CD4-positive, alpha-beta T cell (primary cell): ENCODE results near the gene RILPL1. TPM values are rescaled to one million over a fixed set of nuclear protein-coding genes. Genes with fewer than 3 reads are reported as not detected.
A peak's percentile ranks its signal among the peaks of the same experiment; 100 is the strongest.
"Not testable (repeated sequence)": the region's sequence is repeated elsewhere in the genome, so short reads cannot be mapped to it uniquely, and the experiment has no call there.

ENCODE experiments used
- ATAC-seq: fragments of 200-7000 bp; cut with Tn5 transposase; one replicate; pipeline ENCODE4 v1.10.0; 2022; ENCODE audit warnings: mild to moderate bottlenecking; ENCODE audit not compliant: poor library complexity
- CTCF ChIA-PET: fragments of 350-600 bp; sonication (Branson Sonifier 250); formaldehyde crosslinking; loops from one replicate; lab custom pipeline; 2021; ENCODE audit warnings: antibody characterized with exemption, inconsistent platforms; lab: Charles Lee
- POLR2A ChIA-PET: fragments of 350-600 bp; sonication (Branson Sonifier 250); formaldehyde crosslinking; loops from one replicate; lab custom pipeline; 2021; ENCODE audit warnings: antibody characterized with exemption, inconsistent platforms; lab: Charles Lee
- DNase-seq, 14 experiments: peaks; one replicate each; pipeline ENCODE4 v3.0.0-alpha.2; 2013 to 2020; ENCODE audit warnings: mixed read lengths in 2 of 14
- H3K27ac ChIP-seq, 2 donors: one replicate each; pipeline versions ENCODE4 v1.5.1 to v1.7.0; 2013; ENCODE audit warnings: low read length in 2 of 2, low read depth in 1 of 2, mild to moderate bottlenecking in 1 of 2
- H3K27me3 ChIP-seq, 2 experiments: 1 replicate in 1 of 2; 2 replicates in 1 of 2; pipeline versions ENCODE4 v1.6.1 to v1.7.0; 2013; ENCODE audit warnings: low read length in 2 of 2, control low read depth in 1 of 2, mild to moderate bottlenecking in 1 of 2, moderate library complexity in 1 of 2; ENCODE audit not compliant: insufficient read depth in 2 of 2, control insufficient read depth in 1 of 2
- H3K36me3 ChIP-seq: one replicate; pipeline ENCODE4 v1.6.1; 2013; ENCODE audit warnings: low read length, control low read depth; ENCODE audit not compliant: insufficient read depth
- H3K4me1 ChIP-seq: one replicate; pipeline ENCODE4 v1.6.1; 2013; ENCODE audit warnings: low read length, control low read depth; ENCODE audit not compliant: insufficient read depth
- H3K4me3 ChIP-seq: one replicate; pipeline ENCODE4 v1.5.1; 2013; ENCODE audit warnings: mild to moderate bottlenecking, low read length, moderate library complexity
- H3K9me3 ChIP-seq, 2 experiments: 1 replicate in 1 of 2; 2 replicates in 1 of 2; pipeline versions ENCODE4 v1.6.1 to v1.7.0; 2013; ENCODE audit warnings: low read length in 2 of 2, mild to moderate bottlenecking in 2 of 2, control low read depth in 1 of 2, moderate library complexity in 1 of 2; ENCODE audit not compliant: control insufficient read depth in 1 of 2, insufficient read depth in 1 of 2
- H3K27ac Mint-ChIP-seq: one replicate; pipeline ENCODE4 v1.8.0; 2020; ENCODE audit warnings: mixed read lengths
- H3K27me3 Mint-ChIP-seq: one replicate; pipeline ENCODE4 v1.8.0; 2021; ENCODE audit warnings: mixed read lengths
- H3K36me3 Mint-ChIP-seq: one replicate; pipeline ENCODE4 v1.8.0; 2021; ENCODE audit warnings: low read depth, mixed read lengths
- H3K4me1 Mint-ChIP-seq: one replicate; pipeline ENCODE4 v1.8.0; 2021; ENCODE audit warnings: low read depth, mixed read lengths
- H3K4me3 Mint-ChIP-seq: one replicate; pipeline ENCODE4 v1.8.0; 2020; ENCODE audit warnings: mild to moderate bottlenecking, mixed read lengths
- H3K9me3 Mint-ChIP-seq: one replicate; pipeline ENCODE4 v1.8.0; 2020; ENCODE audit warnings: mixed read lengths
- intact Hi-C, 2 experiments: fragments of 100-400 bp; cut with DNase I in 1 of 2; cut with micrococcal nuclease in 1 of 2; formaldehyde crosslinking; loops; one replicate each; pipeline versions ENCODE4 v1.15.1 to v1.9.0; 2023 to 2025; cut with DNase I, micrococcal nuclease
- polyA plus RNA-seq, 2 donors: library from polyadenylated mRNA; unstranded; fragments of 120-200 nt; gene quantifications; one replicate each; pipeline ENCODE4 v1.2.1, GENCODE V29; 2013
- total RNA-seq, 174 experiments: library from RNA in 2 of 174; stranded (reverse) in 2 of 174; gene quantifications; one replicate each; pipeline ENCODE4 v1.2.3 and lab custom pipeline; 2021 to 2026
- TF ChIP-seq, protein P1 (sequence below): fragments of 200-600 bp; IDR thresholded peaks from one replicate; pipeline ENCODE4 v1.8.0; 2022; ENCODE audit warnings: antibody characterized with exemption, mild to moderate bottlenecking

Gene RILPL1, protein sequence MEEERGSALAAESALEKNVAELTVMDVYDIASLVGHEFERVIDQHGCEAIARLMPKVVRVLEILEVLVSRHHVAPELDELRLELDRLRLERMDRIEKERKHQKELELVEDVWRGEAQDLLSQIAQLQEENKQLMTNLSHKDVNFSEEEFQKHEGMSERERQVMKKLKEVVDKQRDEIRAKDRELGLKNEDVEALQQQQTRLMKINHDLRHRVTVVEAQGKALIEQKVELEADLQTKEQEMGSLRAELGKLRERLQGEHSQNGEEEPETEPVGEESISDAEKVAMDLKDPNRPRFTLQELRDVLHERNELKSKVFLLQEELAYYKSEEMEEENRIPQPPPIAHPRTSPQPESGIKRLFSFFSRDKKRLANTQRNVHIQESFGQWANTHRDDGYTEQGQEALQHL
- total RNA-seq: 1 to 10 TPM; 3.3 to 3.4 TPM
- 2.8 TPM for polyA plus RNA-seq (2013, experiment 1 of 2)
- 3.8 TPM for polyA plus RNA-seq (2013, experiment 2 of 2)
- 1.8 to 13.8 (median 5.4) reads per million in 172 experiments for total RNA-seq (lab: John Stamatoyannopoulos, UW)

DNA sequence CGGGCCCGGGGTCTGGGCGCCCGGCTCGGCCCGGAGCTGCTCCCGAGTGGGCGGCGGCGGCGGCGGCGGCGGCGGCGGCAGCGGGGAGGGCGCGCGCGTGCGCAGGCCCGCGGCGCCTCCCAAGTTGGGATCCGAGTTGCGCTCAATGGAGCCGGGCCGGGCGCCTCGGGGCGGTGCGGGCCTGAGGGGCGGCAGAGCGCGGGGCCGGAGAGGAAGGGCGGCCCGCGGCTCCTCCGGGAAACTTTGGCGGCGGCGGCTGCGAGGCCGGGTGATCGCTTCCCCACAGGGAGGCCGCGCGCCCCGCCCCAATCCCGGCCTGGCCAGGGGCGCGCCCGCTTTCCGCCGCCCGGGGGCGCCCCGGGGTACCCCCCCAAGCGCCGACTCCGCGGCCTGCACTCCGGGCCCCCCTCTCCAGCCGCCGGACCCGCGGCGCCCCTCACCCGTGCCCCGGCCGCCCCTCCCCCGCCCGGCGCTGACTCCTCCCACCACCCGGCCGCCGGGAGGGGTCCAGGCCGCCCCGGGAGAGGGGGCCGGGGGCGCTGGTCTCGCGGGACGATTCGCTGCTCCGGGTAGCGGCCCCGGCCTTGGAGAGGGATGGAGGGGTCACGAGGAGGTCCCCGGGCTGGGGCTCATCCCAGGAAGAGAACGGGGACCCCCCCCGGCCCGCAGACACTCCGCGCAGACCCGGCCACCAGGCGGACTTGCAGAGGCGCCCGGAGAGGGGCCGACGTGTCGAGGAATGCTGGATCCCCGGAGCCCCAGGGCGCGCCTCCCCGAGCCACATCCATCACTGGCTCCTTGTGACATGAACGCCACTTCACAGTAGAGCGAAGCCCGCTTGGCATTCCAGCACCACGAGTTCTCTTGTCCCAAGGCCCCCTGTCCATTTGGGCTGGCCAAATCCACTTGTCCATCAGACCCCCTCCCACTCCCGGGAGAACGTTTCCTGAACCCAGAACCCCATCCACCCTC is at the start of gene RILPL1:
TSS of gene RILPL1 (minus strand) at position 48 of the 972 bp plus-strand sequence. CDS start 237 bp downstream, outside the sequence.
- no peak within 1 kb of the TSS for H3K27ac ChIP-seq
- peaks cover 4% of the 10 kb centered on the region for H3K36me3 Mint-ChIP-seq
- no peaks in the 10 kb centered on the region for H3K27me3 ChIP-seq
- ATAC-seq (peak; percentile 72), DNase-seq (peak in 12 of 14 experiments; percentile 13 to 75 (median 36))
- peaks cover 23% of the 10 kb centered on the region for H3K4me1 ChIP-seq
- ChIA-PET POLR2A (interaction anchor here (0.6 kb wide), 1 partner anchor 151 kb away, joined by 3 read pairs; no protein-coding TSS in a partner anchor), CTCF (no interaction called here)
- H3K9me3 ChIP-seq: no peaks in the 10 kb centered on the region
- TF ChIP-seq, protein P1, sequence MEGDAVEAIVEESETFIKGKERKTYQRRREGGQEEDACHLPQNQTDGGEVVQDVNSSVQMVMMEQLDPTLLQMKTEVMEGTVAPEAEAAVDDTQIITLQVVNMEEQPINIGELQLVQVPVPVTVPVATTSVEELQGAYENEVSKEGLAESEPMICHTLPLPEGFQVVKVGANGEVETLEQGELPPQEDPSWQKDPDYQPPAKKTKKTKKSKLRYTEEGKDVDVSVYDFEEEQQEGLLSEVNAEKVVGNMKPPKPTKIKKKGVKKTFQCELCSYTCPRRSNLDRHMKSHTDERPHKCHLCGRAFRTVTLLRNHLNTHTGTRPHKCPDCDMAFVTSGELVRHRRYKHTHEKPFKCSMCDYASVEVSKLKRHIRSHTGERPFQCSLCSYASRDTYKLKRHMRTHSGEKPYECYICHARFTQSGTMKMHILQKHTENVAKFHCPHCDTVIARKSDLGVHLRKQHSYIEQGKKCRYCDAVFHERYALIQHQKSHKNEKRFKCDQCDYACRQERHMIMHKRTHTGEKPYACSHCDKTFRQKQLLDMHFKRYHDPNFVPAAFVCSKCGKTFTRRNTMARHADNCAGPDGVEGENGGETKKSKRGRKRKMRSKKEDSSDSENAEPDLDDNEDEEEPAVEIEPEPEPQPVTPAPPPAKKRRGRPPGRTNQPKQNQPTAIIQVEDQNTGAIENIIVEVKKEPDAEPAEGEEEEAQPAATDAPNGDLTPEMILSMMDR: peak; percentile 28
- H3K4me3 ChIP-seq: peak within 1 kb of the TSS; percentile 67
- H3K4me1 Mint-ChIP-seq: peaks cover 18% of the 10 kb centered on the region
- peak within 1 kb of the TSS; percentile 50 for H3K27ac Mint-ChIP-seq
- H3K27me3 Mint-ChIP-seq: no peaks in the 10 kb centered on the region
- peak within 1 kb of the TSS; percentile 96 for H3K4me3 Mint-ChIP-seq
- intact Hi-C loops: loop anchor here in 1 of 2 experiments (5.0 kb wide), 2 partner anchors 77 to 102 kb away; partner anchors contain the start of gene SNRNP35
- no peaks in the 10 kb centered on the region for H3K36me3 ChIP-seq
- no peaks in the 10 kb centered on the region for H3K9me3 Mint-ChIP-seq

DNA sequence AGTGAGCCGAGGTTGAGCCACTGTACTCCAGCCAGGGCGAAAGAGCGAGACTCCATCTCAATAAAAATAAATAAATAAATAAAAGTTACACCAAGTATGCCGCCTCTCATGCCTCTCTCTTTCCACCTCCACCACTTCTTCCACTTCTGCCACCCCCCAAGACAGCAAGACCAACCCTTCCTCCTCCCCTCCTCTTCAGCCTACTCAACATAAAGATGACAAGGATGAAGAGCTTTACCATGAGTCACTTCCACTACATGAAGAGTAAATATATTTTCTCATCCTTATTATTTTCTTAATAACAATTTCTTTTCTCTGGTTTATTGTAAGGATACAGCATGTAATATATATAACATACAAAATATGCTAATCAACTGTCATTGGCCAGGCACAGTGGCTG is 47.3 kb upstream of the RILPL1 start:
- Mint-ChIP-seq H3K27me3 (no peaks in the 10 kb centered on the region), H3K9me3 (no peaks in the 10 kb centered on the region), H3K27ac (no peak overlapping the region), H3K36me3 (peaks cover 13% of the 10 kb centered on the region), H3K4me1 (peaks cover 26% of the 10 kb centered on the region), H3K4me3 (peak overlapping the region; percentile 20)
- H3K9me3 ChIP-seq: no peaks in the 10 kb centered on the region
- DNase-seq (no peak), ATAC-seq (no peak)
- peaks cover 28% of the 10 kb centered on the region for H3K4me1 ChIP-seq
- H3K4me3 ChIP-seq: no peak overlapping the region
- ChIA-PET CTCF (no interaction called here), POLR2A (no interaction called here)
- no peak overlapping the region for H3K27ac ChIP-seq
- intact Hi-C loops: loop anchor here (5.0 kb wide), 4 partner anchors 123 to 603 kb away; partner anchors contain the start of genes ATP6V0A2 (in 1 of the 2), OGFOD2 (in 1 of the 2) and SNRNP35 (in 1 of the 2)
- TF ChIP-seq, protein P1: no peak
- H3K36me3 ChIP-seq: no peaks in the 10 kb centered on the region
- no peaks in the 10 kb centered on the region for H3K27me3 ChIP-seq

DNA sequence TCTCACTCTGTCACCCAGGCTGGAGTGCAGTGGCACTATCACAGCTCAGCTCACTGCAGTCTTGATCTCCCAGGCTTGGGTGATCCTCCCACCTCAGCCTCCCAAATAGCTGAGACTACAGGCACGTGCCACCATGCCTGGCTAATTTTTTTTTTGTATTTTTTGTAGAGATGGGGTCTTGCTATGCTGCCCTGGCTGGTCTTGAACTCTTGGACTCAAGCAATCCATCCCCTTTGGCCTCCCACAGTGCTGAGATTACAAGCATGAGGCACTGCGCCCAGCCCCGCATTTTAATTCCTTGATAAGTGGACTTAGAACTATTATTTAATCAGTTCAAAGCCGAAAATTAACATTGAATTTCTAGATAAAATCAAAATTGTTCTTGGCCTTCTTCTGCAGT is 45.3 kb upstream of the RILPL1 start:
- CTCF ChIA-PET, H3K36me3 Mint-ChIP-seq, H3K9me3 ChIP-seq, H3K27ac ChIP-seq, H3K27ac Mint-ChIP-seq, ATAC-seq, H3K4me3 Mint-ChIP-seq, H3K9me3 Mint-ChIP-seq, H3K36me3 ChIP-seq, H3K27me3 ChIP-seq, H3K27me3 Mint-ChIP-seq, intact Hi-C loops, H3K4me3 ChIP-seq, DNase-seq: not testable (repeated sequence)
- peaks cover 12% of the 10 kb centered on the region for H3K4me1 Mint-ChIP-seq
- H3K4me1 ChIP-seq: peaks cover 19% of the 10 kb centered on the region
- POLR2A ChIA-PET: interaction anchor here (0.6 kb wide), 1 partner anchor 52 kb away, joined by 3 read pairs; no protein-coding TSS in a partner anchor
